ENCODE measurements around the gene SORBS1. TPM values are rescaled to one million over a fixed set of nuclear protein-coding genes. Genes with fewer than 3 reads are reported as not detected.
A peak's percentile ranks its signal among the peaks of the same experiment; 100 is the strongest.

SORBS1 gene
- total RNA-seq, 1 donor from 2014 or later = 896 TPM

DNA sequence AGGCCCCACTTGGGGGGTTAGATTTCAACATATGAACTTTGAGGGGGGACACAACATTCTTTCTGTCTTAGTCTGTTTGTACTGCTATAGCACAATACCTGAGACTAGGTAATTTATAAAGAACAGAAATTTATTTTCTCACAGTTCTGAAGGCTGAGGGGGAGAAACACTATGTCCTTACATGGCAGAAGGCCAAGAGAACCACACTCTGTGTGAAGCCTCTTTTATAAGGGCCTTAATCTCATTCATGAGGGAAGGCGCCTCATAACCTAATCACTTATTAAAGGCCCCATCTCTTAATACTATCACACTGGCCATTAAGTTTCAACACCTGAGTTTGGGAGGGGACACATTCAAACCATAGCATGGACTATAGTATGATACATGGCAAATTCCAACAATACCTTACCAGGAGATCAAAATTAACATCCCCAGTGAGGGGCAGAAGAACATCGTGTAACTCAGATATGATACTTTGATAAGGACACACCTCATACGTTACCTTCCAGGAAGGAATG is 261.1 kb downstream of the SORBS1 start:
- Histone ChIP-seq H3K4me3 (no peak overlapping the region), H3K27me3 (ENCODE audit: low read depth) (no peaks in the 10 kb centered on the region), H3K36me3 (no peaks in the 10 kb centered on the region), H3K27ac (replicated peaks) (no peak overlapping the region), H3K9me3 (replicated peaks) (no peaks in the 10 kb centered on the region), H3K4me1 (peaks cover 20% of the 10 kb centered on the region)
- no peak for DNase-seq
- intact Hi-C loops (cut with micrococcal nuclease) = no loop called here
- TF ChIP-seq CTCF (IDR thresholded peaks at IDR 0.05; ENCODE audit: borderline replicate concordance) = no peak

GRCh38 chr10:95297402-95297801 is 263.8 kb downstream of the SORBS1 start:
- H3K36me3 ChIP-seq = no peaks in the 10 kb centered on the region
- no peak for DNase-seq
- no peak for TF ChIP-seq CTCF (IDR thresholded peaks at IDR 0.05; ENCODE audit: borderline replicate concordance)
- intact Hi-C loops (cut with micrococcal nuclease) = no loop called here
- no peak overlapping the region for H3K4me3 ChIP-seq
- H3K27ac ChIP-seq (replicated peaks) = peak overlapping the region; percentile 31
- H3K9me3 ChIP-seq (replicated peaks) = no peaks in the 10 kb centered on the region
- H3K27me3 ChIP-seq (ENCODE audit: low read depth) = no peaks in the 10 kb centered on the region
- peaks cover 27% of the 10 kb centered on the region for H3K4me1 ChIP-seq

DNA sequence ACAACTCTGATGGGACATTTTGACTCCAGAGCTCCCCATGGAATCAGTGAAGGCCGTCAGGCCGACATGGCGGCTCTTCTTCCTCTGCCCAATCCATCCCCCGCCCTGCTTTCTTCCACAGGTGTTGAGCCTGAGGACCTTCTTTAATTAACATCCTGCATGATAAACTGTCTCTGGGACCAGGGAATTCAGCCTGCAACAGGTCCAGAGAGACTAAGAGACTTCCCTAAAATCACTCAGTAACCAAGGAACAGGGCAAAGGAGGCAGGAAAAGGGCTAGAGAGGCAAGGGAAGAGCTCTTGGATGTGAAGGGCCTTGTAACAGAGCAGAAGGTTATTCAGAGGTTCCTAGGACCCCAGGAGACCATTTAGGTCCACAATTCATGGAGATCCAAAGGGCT is 264.4 kb downstream of the SORBS1 start:
- Histone ChIP-seq H3K9me3 (replicated peaks) (no peaks in the 10 kb centered on the region), H3K4me1 (peaks cover 27% of the 10 kb centered on the region), H3K27me3 (ENCODE audit: low read depth) (no peaks in the 10 kb centered on the region), H3K27ac (replicated peaks) (no peak overlapping the region), H3K4me3 (no peak overlapping the region), H3K36me3 (no peaks in the 10 kb centered on the region)
- intact Hi-C loops (cut with micrococcal nuclease) = no loop called here
- DNase-seq = no peak
- TF ChIP-seq CTCF (IDR thresholded peaks at IDR 0.05; ENCODE audit: borderline replicate concordance) = no peak

DNA sequence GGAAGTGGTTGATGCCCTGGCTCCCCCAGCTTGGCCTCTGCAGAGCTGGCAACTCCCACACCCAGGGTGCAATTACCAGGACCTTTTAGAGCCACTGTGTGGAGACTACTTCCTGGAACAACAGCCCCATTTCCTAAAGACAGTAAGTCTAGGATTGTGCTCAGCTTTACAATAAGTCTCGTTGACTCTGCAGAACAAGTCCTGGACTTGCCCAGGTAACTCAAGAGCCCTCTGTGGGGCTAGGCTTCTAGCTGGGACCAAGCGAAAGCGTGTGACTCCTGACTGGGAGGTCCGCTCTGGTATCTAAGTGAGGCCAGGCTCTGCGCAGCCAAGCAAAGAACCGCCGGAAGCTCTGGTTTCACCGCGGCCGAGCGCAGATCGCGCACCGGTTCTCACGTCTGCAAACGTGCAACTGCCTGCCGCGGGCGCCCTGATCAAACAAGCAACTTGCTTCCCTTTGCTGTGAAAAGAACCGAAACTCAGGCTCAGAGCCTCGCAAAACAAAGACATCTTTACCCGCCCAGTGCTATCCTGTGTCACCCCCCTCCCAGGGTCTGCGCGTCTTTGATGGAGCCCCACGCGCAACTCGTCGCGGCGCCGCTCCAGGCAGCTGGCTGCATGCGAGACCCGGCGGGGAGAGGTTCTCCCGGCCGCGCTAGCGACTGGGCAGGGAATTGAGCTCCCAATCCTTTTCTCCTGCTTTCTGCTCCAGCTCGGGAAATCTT is 266.0 kb downstream of the SORBS1 start:
- H3K36me3 ChIP-seq = no peaks in the 10 kb centered on the region
- no peak for TF ChIP-seq CTCF (IDR thresholded peaks at IDR 0.05; ENCODE audit: borderline replicate concordance)
- H3K27me3 ChIP-seq (ENCODE audit: low read depth) = no peaks in the 10 kb centered on the region
- intact Hi-C loops (cut with micrococcal nuclease) = no loop called here
- peak overlapping the region; percentile 49 for H3K27ac ChIP-seq (replicated peaks)
- peaks cover 39% of the 10 kb centered on the region for H3K4me1 ChIP-seq
- H3K9me3 ChIP-seq (replicated peaks) = no peaks in the 10 kb centered on the region
- peak overlapping the region; percentile 63 for H3K4me3 ChIP-seq
- DNase-seq = peak; percentile 36

DNA sequence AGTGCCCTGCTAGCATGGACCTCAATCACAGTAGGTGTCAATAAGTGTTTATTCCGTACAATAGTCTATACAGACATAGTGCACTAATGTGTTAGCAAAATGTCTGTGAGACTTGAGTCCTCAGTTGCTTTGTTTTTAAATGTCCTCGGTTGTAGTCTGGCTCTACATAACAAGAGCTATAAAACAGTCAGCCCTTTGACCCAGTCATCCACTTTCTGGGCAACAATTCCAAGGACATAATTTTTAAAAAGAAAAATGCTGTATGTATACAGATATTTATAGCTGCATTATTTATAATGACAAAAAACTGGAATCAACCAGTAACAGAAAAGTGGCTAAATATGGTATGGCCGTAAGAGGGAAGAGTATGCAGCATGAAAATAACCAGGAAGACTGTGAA is 267.5 kb downstream of the SORBS1 start:
- Histone ChIP-seq H3K9me3 (replicated peaks) (no peaks in the 10 kb centered on the region), H3K4me1 (peaks cover 52% of the 10 kb centered on the region), H3K36me3 (no peaks in the 10 kb centered on the region), H3K27me3 (ENCODE audit: low read depth) (no peaks in the 10 kb centered on the region), H3K27ac (replicated peaks) (no peak overlapping the region), H3K4me3 (no peak overlapping the region)
- intact Hi-C loops (cut with micrococcal nuclease) = no loop called here
- DNase-seq = no peak
- no peak for TF ChIP-seq CTCF (IDR thresholded peaks at IDR 0.05; ENCODE audit: borderline replicate concordance)

Measured in left ventricle myocardium inferior (tissue), 1 donor.